MCF 10A (cell line): Measurements from ENCODE around the gene SEC16B. TPM values are rescaled to one million over a fixed set of nuclear protein-coding genes. Genes with fewer than 3 reads are reported as not detected.
A peak's percentile ranks its signal among the peaks of the same experiment; 100 is the strongest.

Experiments
- BruUV-seq: library from RNA; stranded (reverse); fragments of 400-500 nt; replicated peaks from 2 replicates; lab custom pipeline; 2021; lab: Mats Ljungman, UMichigan
- CTCF ChIA-PET: fragments of 300-600 bp; sonication (Branson Sonifier 250); formaldehyde crosslinking; extraction: SDS; loops from one replicate; lab custom pipeline; 2021; ENCODE audit warnings: antibody characterized with exemption, inconsistent platforms; lab: Yijun Ruan, JAX
- POLR2A ChIA-PET: fragments of 300-600, 350-650 bp; sonication (Branson Sonifier 250); formaldehyde crosslinking; extraction: SDS; loops from one replicate; lab custom pipeline; 2020; ENCODE audit warnings: antibody characterized with exemption, inconsistent platforms; lab: Yijun Ruan, JAX
- DNase-seq: peaks from one replicate; pipeline ENCODE4 v3.0.0-alpha.2; 2018; ENCODE audit not compliant: unreplicated experiment
- H3K27ac Mint-ChIP-seq: one replicate; pipeline ENCODE4 v1.8.0; 2022; ENCODE audit warnings: mild to moderate bottlenecking, low read depth, mixed read lengths; ENCODE audit not compliant: unreplicated experiment
- H3K27me3 Mint-ChIP-seq: one replicate; pipeline ENCODE4 v1.8.0; 2022; ENCODE audit warnings: mixed read lengths; ENCODE audit not compliant: insufficient read depth, unreplicated experiment
- H3K36me3 Mint-ChIP-seq: one replicate; pipeline ENCODE4 v1.8.0; 2022; ENCODE audit warnings: mild to moderate bottlenecking, moderate library complexity, mixed read lengths; ENCODE audit not compliant: insufficient read depth, unreplicated experiment
- H3K4me1 Mint-ChIP-seq: one replicate; pipeline ENCODE4 v1.8.0; 2022; ENCODE audit warnings: mixed read lengths; ENCODE audit not compliant: insufficient read depth, unreplicated experiment
- H3K4me3 Mint-ChIP-seq: one replicate; pipeline ENCODE4 v1.8.0; 2022; ENCODE audit warnings: mild to moderate bottlenecking, moderate library complexity, mixed read lengths; ENCODE audit not compliant: unreplicated experiment
- H3K9me3 Mint-ChIP-seq: one replicate; pipeline ENCODE4 v1.8.0; 2022; ENCODE audit warnings: mixed read lengths; ENCODE audit not compliant: unreplicated experiment
- CTCF ChIP-seq: fragments of 200-600 bp; IDR thresholded peaks from one replicate; pipeline ENCODE4 v1.8.0; 2022; ENCODE audit warnings: antibody characterized with exemption, mild to moderate bottlenecking; ENCODE audit not compliant: unreplicated experiment
- intact Hi-C: fragments of 100-400 bp; cut with micrococcal nuclease; formaldehyde crosslinking; loops from 2 replicates; pipeline ENCODE4 v1.14.1; 2022
- total RNA-seq: library from RNA; stranded (reverse); gene quantifications from 2 replicates; pipeline ENCODE4 v1.2.3, GENCODE V29; 2022

The SEC16B gene
- total RNA-seq, 1 experiment from 2014 or later: not detected

- Mint-ChIP-seq H3K36me3 (no peaks in the 10 kb centered on the region), H3K27ac (no peak overlapping the region), H3K4me1 (peaks cover 6% of the 10 kb centered on the region), H3K27me3 (no peaks in the 10 kb centered on the region), H3K9me3 (no peaks in the 10 kb centered on the region), H3K4me3 (no peak overlapping the region)
- POLR2A ChIA-PET: interaction anchor here (0.5 kb wide), 1 partner anchor 116 kb away, joined by 3 read pairs; no protein-coding TSS in a partner anchor
- no peak for DNase-seq
- intact Hi-C loops: no loop called here
- no TSS peak for BruUV-seq
- CTCF ChIA-PET: interaction anchor here (0.6 to 2.1 kb wide), 12 partner anchors 14 to 1080 kb away, joined by 3 to 7 read pairs (median 4); no protein-coding TSS in a partner anchor
- no peak for TF ChIP-seq CTCF
Observed at GRCh38 chr1:177978530-177978929, 8.7 kb upstream of the SEC16B start.

GRCh38 chr1:177977141-177977540, 7.3 kb upstream of the SEC16B start:
- no peak overlapping the region for H3K4me3 Mint-ChIP-seq
- H3K27me3 Mint-ChIP-seq: no peaks in the 10 kb centered on the region
- intact Hi-C loops: no loop called here
- ChIA-PET CTCF (interaction anchor here (0.6 to 2.1 kb wide), 4 partner anchors 21 to 525 kb away, joined by 3 to 7 read pairs (median 3); no protein-coding TSS in a partner anchor), POLR2A (interaction anchor here (0.8 kb wide), 1 partner anchor 26 kb away, joined by 3 read pairs; no protein-coding TSS in a partner anchor)
- no peak overlapping the region for H3K27ac Mint-ChIP-seq
- no TSS peak for BruUV-seq
- DNase-seq: no peak
- peaks cover 6% of the 10 kb centered on the region for H3K4me1 Mint-ChIP-seq
- no peaks in the 10 kb centered on the region for H3K36me3 Mint-ChIP-seq
- no peaks in the 10 kb centered on the region for H3K9me3 Mint-ChIP-seq
- TF ChIP-seq CTCF: no peak

DNA sequence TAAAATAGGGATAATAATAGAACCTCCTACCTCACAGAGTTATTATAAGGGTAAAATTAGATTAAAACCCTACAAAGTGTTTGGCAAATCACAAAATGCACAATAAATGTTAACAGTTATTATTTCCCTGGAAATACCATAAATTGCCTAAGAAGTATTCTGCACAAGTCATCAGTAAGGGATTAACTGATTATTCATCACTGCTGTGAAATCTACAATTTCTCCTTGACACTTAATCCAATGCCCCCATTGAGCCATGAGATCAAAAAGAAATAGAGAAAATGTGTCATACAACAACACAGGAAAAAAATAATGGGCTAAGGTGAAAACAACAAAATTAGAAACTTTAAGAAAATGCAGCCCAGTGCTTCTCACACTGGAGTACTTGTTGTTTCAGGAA, 6.7 kb upstream of the SEC16B start:
- Mint-ChIP-seq H3K27me3 (no peaks in the 10 kb centered on the region), H3K27ac (no peak overlapping the region), H3K9me3 (no peaks in the 10 kb centered on the region), H3K4me1 (peaks cover 6% of the 10 kb centered on the region), H3K36me3 (no peaks in the 10 kb centered on the region), H3K4me3 (no peak overlapping the region)
- no TSS peak for BruUV-seq
- CTCF ChIA-PET: interaction anchor here (1.1 to 1.2 kb wide), 2 partner anchors 28 to 50 kb away, joined by 3 to 6 read pairs; no protein-coding TSS in a partner anchor
- POLR2A ChIA-PET: interaction anchor here (0.7 to 1.2 kb wide), 2 partner anchors 26 to 305 kb away, joined by 3 to 4 read pairs; no protein-coding TSS in a partner anchor
- no peak for TF ChIP-seq CTCF
- no peak for DNase-seq
- intact Hi-C loops: no loop called here

- Mint-ChIP-seq H3K36me3 (no peaks in the 10 kb centered on the region), H3K27me3 (no peaks in the 10 kb centered on the region), H3K4me3 (no peak overlapping the region), H3K4me1 (peaks cover 6% of the 10 kb centered on the region), H3K9me3 (no peaks in the 10 kb centered on the region), H3K27ac (no peak overlapping the region)
- intact Hi-C loops: no loop called here
- ChIA-PET POLR2A (interaction anchor here (0.5 to 1.2 kb wide), 3 partner anchors 27 to 306 kb away, joined by 3 to 4 read pairs (median 3); no protein-coding TSS in a partner anchor), CTCF (interaction anchor here (0.5 to 3.1 kb wide), 8 partner anchors 13 to 357 kb away, joined by 3 to 13 read pairs (median 4); no protein-coding TSS in a partner anchor)
- peak; percentile 47 for DNase-seq
- no TSS peak for BruUV-seq
- no peak for TF ChIP-seq CTCF
Observed at GRCh38 chr1:177975588-177976495, 6.0 kb upstream of the SEC16B start.
